Loucy (cell line): ENCODE results near the gene TRAPPC2L.

ENCODE experiments used
- EZH2phosphoT487 ChIP-seq: fragments of 200-600 bp; IDR thresholded peaks from 2 replicates; pipeline ENCODE4 v1.6.1; 2018; ENCODE audit warnings: antibody characterized with exemption, mild to moderate bottlenecking, moderate library complexity, borderline replicate concordance
- TF ChIP-seq, protein P1 (sequence below): fragments of 200-600 bp; sonication (generic); conservative IDR thresholded peaks from 2 replicates; pipeline ENCODE4 v1.5.1; 2014; ENCODE audit warnings: mild to moderate bottlenecking, antibody characterized with exemption, low read length

DNA sequence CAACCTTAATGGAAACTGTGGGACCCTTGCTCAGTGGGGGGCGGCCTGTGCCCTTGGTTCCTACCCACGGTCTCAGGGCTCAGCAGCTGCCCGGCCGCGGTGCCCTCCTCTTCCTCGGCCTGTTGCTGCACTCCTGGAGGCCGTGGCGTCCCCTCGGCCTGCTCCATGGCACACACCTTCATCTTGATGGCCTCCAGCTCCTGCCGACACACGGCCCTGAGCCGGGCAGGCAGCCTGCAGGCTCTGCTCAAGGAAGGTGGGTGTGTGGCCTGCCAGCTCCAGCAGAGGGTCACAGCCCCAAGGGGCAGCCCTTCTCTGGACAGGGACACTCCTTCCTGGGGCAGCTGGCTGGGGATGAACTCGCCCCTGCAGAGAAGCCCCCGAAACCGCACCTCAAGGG is 8.8 kb downstream of the TRAPPC2L start:
- TF ChIP-seq, protein P1, sequence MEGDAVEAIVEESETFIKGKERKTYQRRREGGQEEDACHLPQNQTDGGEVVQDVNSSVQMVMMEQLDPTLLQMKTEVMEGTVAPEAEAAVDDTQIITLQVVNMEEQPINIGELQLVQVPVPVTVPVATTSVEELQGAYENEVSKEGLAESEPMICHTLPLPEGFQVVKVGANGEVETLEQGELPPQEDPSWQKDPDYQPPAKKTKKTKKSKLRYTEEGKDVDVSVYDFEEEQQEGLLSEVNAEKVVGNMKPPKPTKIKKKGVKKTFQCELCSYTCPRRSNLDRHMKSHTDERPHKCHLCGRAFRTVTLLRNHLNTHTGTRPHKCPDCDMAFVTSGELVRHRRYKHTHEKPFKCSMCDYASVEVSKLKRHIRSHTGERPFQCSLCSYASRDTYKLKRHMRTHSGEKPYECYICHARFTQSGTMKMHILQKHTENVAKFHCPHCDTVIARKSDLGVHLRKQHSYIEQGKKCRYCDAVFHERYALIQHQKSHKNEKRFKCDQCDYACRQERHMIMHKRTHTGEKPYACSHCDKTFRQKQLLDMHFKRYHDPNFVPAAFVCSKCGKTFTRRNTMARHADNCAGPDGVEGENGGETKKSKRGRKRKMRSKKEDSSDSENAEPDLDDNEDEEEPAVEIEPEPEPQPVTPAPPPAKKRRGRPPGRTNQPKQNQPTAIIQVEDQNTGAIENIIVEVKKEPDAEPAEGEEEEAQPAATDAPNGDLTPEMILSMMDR, result no peak
- TF ChIP-seq EZH2phosphoT487, result no peak
